ENCODE results near the gene CD2BP2. TPM values are rescaled to one million over a fixed set of nuclear protein-coding genes. Genes with fewer than 3 reads are reported as not detected.
"Not testable (repeated sequence)": the region's sequence is repeated elsewhere in the genome, so short reads cannot be mapped to it uniquely, and the experiment has no call there.

The CD2BP2 gene
- total RNA-seq, 4 donors from 2014 or later = 21.9 to 38.0 (median 28.5) TPM

DNA sequence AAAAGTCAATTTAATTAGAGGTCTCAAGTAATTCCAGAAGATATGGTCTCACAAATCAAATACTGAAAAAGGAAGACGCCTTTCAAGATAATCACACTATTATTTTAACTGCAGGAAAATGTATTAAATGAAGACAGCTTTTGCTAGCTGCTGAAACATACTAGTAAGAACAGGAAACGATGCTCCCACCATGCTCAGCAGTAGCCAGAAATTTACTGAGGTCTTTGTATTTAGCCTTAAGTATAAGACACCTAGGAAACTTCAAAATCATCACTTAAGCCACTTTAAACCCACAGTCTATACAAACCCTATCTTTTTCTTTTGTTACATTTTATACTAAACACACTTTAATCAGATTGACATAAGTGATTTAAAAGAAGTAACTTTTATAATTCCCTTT lies 36.5 kb downstream of the CD2BP2 start:
- H3K27me3 ChIP-seq; H3K4me3 ChIP-seq; intact Hi-C loops (cut with DNase I); H3K9me3 ChIP-seq; H3K36me3 ChIP-seq; H3K27ac ChIP-seq; H3K4me1 ChIP-seq; DNase-seq: not testable (repeated sequence)
- 54 to 65% methylated on average over 2 of the region's 2 CpGs for WGBS, 2 donors

- H3K27me3 ChIP-seq; intact Hi-C loops (cut with DNase I); DNase-seq; H3K27ac ChIP-seq; H3K36me3 ChIP-seq; H3K4me3 ChIP-seq; H3K9me3 ChIP-seq: not testable (repeated sequence)
- no CpG with 5 or more reads among the region's 4 CpGs for WGBS, 2 donors
- peaks cover 0 to 12% (median 0%) of the 10 kb centered on the region in 3 donors for H3K4me1 ChIP-seq
Observed at GRCh38 chr16:30310937-30311336, 44.2 kb downstream of the CD2BP2 start.

DNA sequence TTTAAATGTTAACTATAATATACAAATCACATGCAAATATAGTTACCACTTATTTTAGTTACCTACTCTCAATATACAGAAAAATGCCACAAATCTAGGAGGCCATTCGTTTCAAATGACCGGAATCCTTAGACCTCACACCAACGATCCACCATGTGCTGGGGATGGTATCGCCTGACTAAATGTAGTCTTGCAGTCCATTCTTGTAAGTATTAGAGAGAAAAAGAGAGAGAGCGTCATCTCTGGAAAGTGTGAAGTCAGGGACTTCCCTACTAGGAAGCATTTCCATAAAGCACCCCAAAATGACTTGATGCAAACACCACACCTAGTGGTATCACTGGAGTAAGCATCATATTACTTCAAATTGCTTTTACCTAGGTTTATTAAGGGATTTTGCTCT lies 45.9 kb downstream of the CD2BP2 start:
- intact Hi-C loops (cut with DNase I) = not testable (repeated sequence)

More for the DNA sequence above, 45.9 kb downstream of the CD2BP2 start:
- H3K4me3 ChIP-seq, DNase-seq, H3K27ac ChIP-seq, H3K27me3 ChIP-seq, H3K9me3 ChIP-seq, H3K36me3 ChIP-seq: not testable (repeated sequence)
- WGBS, 2 donors = 88 to 89% methylated on average over 5 of the region's 5 CpGs
- H3K4me1 ChIP-seq = peaks cover 0 to 12% (median 0%) of the 10 kb centered on the region in 3 donors

Other genes starting within 250 kb of the CD2BP2 start
- gene GDPD3, start 241.8 kb downstream of the CD2BP2 start, total RNA-seq = 10 to 100 TPM; 13.4 to 41.2 (median 28.1) TPM
- gene MAPK3, start 232.1 kb downstream of the CD2BP2 start, total RNA-seq = 10 to 100 TPM; 45.7 to 86.9 (median 60.8) TPM
- gene CORO1A, start 171.7 kb downstream of the CD2BP2 start, total RNA-seq = 10 to 100 TPM in 3 of 4 donors, 1 to 10 TPM in 1; 9.5 to 29.1 (median 23.2) TPM
- 100 to 1,000 TPM; 190 to 623 (median 313) TPM for gene BOLA2B, start 161.6 kb downstream of the CD2BP2 start, total RNA-seq
- gene SLX1A, start 161.4 kb downstream of the CD2BP2 start, total RNA-seq = 10 to 100 TPM; 31.9 to 51.1 (median 46.5) TPM
- gene SULT1A3, start 156.1 kb downstream of the CD2BP2 start, total RNA-seq = 10 to 100 TPM in 2 of 4 donors, 1 to 10 TPM in 2; 1.1 to 17.2 (median 7.3) TPM
- gene NPIPB13, start 106.8 kb downstream of the CD2BP2 start, total RNA-seq = 1 to 10 TPM in 2 of 4 donors, under 1 TPM in 1, not detected in 1; 0.94 to 4.2 (median 2.4) TPM
- gene TBC1D10B, start 15.2 kb upstream of the CD2BP2 start, total RNA-seq = 10 to 100 TPM; 21.9 to 33.9 (median 26.1) TPM
- not detected for gene MYL11, start 19.5 kb upstream of the CD2BP2 start, total RNA-seq
- gene SEPTIN1, start 27.3 kb upstream of the CD2BP2 start, total RNA-seq = 1 to 10 TPM; 1.2 to 7.1 (median 2.7) TPM
- 1 to 10 TPM; 2.8 to 5.9 (median 4.5) TPM for gene ZNF48, start 40.1 kb upstream of the CD2BP2 start, total RNA-seq
- gene ZNF771, start 52.3 kb upstream of the CD2BP2 start, total RNA-seq = 10 to 100 TPM in 1 of 4 donors, 1 to 10 TPM in 3; 3.7 to 15.1 (median 7.0) TPM
- 10 to 100 TPM in 3 of 4 donors, 1 to 10 TPM in 1; 7.4 to 28.6 (median 22.7) TPM for gene DCTPP1, start 74.7 kb upstream of the CD2BP2 start, total RNA-seq
- gene SEPHS2, start 90.6 kb upstream of the CD2BP2 start, total RNA-seq = 10 to 100 TPM; 17.7 to 23.5 (median 19.7) TPM
- 1 to 10 TPM; 1.3 to 4.4 (median 2.4) TPM for gene ITGAL, start 117.4 kb upstream of the CD2BP2 start, total RNA-seq
- gene ZNF768, start 171.3 kb upstream of the CD2BP2 start, total RNA-seq = 10 to 100 TPM; 13.6 to 24.5 (median 20.6) TPM
- gene ZNF747, start 179.6 kb upstream of the CD2BP2 start, total RNA-seq = 10 to 100 TPM in 1 of 4 donors, 1 to 10 TPM in 3; 7.2 to 12.4 (median 8.3) TPM
- 1 to 10 TPM; 4.7 to 8.3 (median 7.2) TPM for gene ZNF764, start 203.1 kb upstream of the CD2BP2 start, total RNA-seq
- gene ZNF688, start 216.4 kb upstream of the CD2BP2 start, total RNA-seq = 10 to 100 TPM in 2 of 4 donors, 1 to 10 TPM in 2; 5.4 to 15.3 (median 10.2) TPM
- 10 to 100 TPM in 1 of 4 donors, 1 to 10 TPM in 3; 2.7 to 10.9 (median 5.6) TPM for gene ZNF785, start 230.4 kb upstream of the CD2BP2 start, total RNA-seq

Data from esophagus squamous epithelium (tissue), 5 donors.